ENCODE data around the gene LMO7. TPM values are rescaled to one million over a fixed set of nuclear protein-coding genes. Genes with fewer than 3 reads are reported as not detected.

Gene LMO7
- total RNA-seq, 1 experiment from 2014 or later, result 11.8 TPM

DNA sequence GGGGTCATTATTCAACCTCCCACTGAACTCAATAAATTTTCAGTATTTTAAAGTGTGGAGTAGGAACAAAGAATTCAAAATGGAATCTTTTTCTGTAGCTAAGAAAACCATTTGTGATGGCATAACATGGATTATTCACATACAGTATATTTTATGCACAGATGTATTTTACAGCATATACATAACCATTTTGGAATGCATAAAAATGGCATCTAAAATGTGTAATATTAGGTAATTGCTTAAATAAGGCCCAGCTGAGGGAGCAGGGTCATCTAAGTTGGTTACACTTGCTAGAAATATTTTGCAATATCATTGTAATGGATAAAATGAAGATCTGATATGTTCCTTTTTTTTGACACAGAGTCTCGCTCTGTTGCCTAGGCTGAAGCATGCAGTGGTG, 146.9 kb downstream of the LMO7 start:
- Histone ChIP-seq H3K36me3 (ENCODE audit: control insufficient read depth, insufficient read depth, low read length) (no peaks in the 10 kb centered on the region), H3K27ac (ENCODE audit: low read length) (no peak overlapping the region), H3K9me3 (ENCODE audit: control insufficient read depth, insufficient read depth, low read depth, low read length) (no peaks in the 10 kb centered on the region; the same call in 1 of the 2 replicates), H3K27me3 (ENCODE audit: control insufficient read depth, insufficient read depth, low read length) (no peaks in the 10 kb centered on the region), H3K4me3 (ENCODE audit: low read depth in 2 of 2, low read length in 2 of 2) (no peak overlapping the region), H3K4me1 (ENCODE audit: control insufficient read depth, insufficient read depth, low read length) (no peaks in the 10 kb centered on the region)
- in situ Hi-C loops (cut with HindIII; ENCODE audit: low pct_unique_long_range_greater_than_20kb, low sequenced_read_pairs) (no loop called here), intact Hi-C loops (cut with micrococcal nuclease; ENCODE audit: unreplicated experiment) (no loop called here)
- POLR2A ChIA-PET, result no interaction called here
- CTCF ChIA-PET, result no interaction called here
- DNase-seq (ENCODE audit: low read depth, low spot score) (no peak), ATAC-seq (no peak)
- TF ChIP-seq POLR2AphosphoS5 (IDR thresholded peaks at IDR 0.05; ENCODE audit: low read depth, low read length) (no peak), TCF7L2 (IDR thresholded peaks at IDR 0.05; ENCODE audit: low read depth, low read length) (no peak), SIN3A (IDR thresholded peaks at IDR 0.05; ENCODE audit: borderline replicate concordance, insufficient read depth, low read depth, low read length) (no peak)
- TF ChIP-seq, protein P1, sequence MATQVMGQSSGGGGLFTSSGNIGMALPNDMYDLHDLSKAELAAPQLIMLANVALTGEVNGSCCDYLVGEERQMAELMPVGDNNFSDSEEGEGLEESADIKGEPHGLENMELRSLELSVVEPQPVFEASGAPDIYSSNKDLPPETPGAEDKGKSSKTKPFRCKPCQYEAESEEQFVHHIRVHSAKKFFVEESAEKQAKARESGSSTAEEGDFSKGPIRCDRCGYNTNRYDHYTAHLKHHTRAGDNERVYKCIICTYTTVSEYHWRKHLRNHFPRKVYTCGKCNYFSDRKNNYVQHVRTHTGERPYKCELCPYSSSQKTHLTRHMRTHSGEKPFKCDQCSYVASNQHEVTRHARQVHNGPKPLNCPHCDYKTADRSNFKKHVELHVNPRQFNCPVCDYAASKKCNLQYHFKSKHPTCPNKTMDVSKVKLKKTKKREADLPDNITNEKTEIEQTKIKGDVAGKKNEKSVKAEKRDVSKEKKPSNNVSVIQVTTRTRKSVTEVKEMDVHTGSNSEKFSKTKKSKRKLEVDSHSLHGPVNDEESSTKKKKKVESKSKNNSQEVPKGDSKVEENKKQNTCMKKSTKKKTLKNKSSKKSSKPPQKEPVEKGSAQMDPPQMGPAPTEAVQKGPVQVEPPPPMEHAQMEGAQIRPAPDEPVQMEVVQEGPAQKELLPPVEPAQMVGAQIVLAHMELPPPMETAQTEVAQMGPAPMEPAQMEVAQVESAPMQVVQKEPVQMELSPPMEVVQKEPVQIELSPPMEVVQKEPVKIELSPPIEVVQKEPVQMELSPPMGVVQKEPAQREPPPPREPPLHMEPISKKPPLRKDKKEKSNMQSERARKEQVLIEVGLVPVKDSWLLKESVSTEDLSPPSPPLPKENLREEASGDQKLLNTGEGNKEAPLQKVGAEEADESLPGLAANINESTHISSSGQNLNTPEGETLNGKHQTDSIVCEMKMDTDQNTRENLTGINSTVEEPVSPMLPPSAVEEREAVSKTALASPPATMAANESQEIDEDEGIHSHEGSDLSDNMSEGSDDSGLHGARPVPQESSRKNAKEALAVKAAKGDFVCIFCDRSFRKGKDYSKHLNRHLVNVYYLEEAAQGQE (IDR thresholded peaks at IDR 0.05; ENCODE audit: insufficient read depth in 1 of 2, low read depth in 2 of 2, low read length in 1 of 2), result no peak
- TF ChIP-seq, protein P2, sequence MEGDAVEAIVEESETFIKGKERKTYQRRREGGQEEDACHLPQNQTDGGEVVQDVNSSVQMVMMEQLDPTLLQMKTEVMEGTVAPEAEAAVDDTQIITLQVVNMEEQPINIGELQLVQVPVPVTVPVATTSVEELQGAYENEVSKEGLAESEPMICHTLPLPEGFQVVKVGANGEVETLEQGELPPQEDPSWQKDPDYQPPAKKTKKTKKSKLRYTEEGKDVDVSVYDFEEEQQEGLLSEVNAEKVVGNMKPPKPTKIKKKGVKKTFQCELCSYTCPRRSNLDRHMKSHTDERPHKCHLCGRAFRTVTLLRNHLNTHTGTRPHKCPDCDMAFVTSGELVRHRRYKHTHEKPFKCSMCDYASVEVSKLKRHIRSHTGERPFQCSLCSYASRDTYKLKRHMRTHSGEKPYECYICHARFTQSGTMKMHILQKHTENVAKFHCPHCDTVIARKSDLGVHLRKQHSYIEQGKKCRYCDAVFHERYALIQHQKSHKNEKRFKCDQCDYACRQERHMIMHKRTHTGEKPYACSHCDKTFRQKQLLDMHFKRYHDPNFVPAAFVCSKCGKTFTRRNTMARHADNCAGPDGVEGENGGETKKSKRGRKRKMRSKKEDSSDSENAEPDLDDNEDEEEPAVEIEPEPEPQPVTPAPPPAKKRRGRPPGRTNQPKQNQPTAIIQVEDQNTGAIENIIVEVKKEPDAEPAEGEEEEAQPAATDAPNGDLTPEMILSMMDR (IDR thresholded peaks at IDR 0.05), result no peak
- BruUV-seq (replicated peaks), result no TSS peak

DNA sequence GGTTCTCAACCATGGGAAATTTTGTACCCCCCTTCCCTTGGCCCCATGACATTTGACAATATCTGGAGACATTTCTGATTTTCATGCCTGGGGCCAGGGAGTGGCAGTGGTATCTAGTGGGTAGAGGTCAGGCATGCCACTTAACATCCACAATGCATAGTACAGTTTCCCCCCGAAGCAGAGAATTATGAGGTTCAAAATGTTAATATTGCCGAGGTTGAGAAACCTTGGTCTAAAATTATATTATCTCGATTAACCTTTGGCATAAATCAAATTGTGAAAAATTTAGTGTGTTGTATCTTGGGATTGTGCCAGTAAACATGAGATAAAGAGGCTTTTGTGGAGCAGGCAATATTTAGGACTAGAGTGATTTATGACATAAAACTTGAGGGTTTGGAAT, 147.9 kb downstream of the LMO7 start:
- ATAC-seq (no peak), DNase-seq (ENCODE audit: low read depth, low spot score) (no peak)
- POLR2A ChIA-PET, result no interaction called here
- intact Hi-C loops (cut with micrococcal nuclease; ENCODE audit: unreplicated experiment), result no loop called here
- H3K4me3 ChIP-seq (ENCODE audit: low read depth in 2 of 2, low read length in 2 of 2), result no peak overlapping the region
- no peaks in the 10 kb centered on the region; the same call in 1 of the 2 replicates for H3K9me3 ChIP-seq (ENCODE audit: control insufficient read depth, insufficient read depth, low read depth, low read length)
- no peak overlapping the region for H3K27ac ChIP-seq (ENCODE audit: low read length)
- TF ChIP-seq, protein P2 (IDR thresholded peaks at IDR 0.05), result no peak
- TF ChIP-seq, protein P1 (IDR thresholded peaks at IDR 0.05; ENCODE audit: insufficient read depth in 1 of 2, low read depth in 2 of 2, low read length in 1 of 2), result no peak
- no peak for TF ChIP-seq SIN3A (IDR thresholded peaks at IDR 0.05; ENCODE audit: borderline replicate concordance, insufficient read depth, low read depth, low read length)
- TF ChIP-seq POLR2AphosphoS5 (IDR thresholded peaks at IDR 0.05; ENCODE audit: low read depth, low read length), result no peak
- TF ChIP-seq TCF7L2 (IDR thresholded peaks at IDR 0.05; ENCODE audit: low read depth, low read length), result no peak
- H3K36me3 ChIP-seq (ENCODE audit: control insufficient read depth, insufficient read depth, low read length), result no peaks in the 10 kb centered on the region
- H3K27me3 ChIP-seq (ENCODE audit: control insufficient read depth, insufficient read depth, low read length), result no peaks in the 10 kb centered on the region
- CTCF ChIA-PET, result no interaction called here
- BruUV-seq (replicated peaks), result no TSS peak
- H3K4me1 ChIP-seq (ENCODE audit: control insufficient read depth, insufficient read depth, low read length), result no peaks in the 10 kb centered on the region
- in situ Hi-C loops (cut with HindIII; ENCODE audit: low pct_unique_long_range_greater_than_20kb, low sequenced_read_pairs), result no loop called here

Data from Panc1 (cell line).